ENCODE data around the gene SLC22A5. TPM values are rescaled to one million over a fixed set of nuclear protein-coding genes. Genes with fewer than 3 reads are reported as not detected.

The SLC22A5 gene
- total RNA-seq, 4 donors from 2014 or later: 25.6 to 152 (median 110) TPM

- Histone ChIP-seq H3K4me3 (no peak overlapping the region), H3K4me1 (peaks cover 11 to 31% (median 17%) of the 10 kb centered on the region in 4 donors), H3K9me3 (no peaks in the 10 kb centered on the region), H3K27me3 (no peaks in the 10 kb centered on the region), H3K27ac (peak overlapping the region; percentile 35 to 90 (median 68)), H3K36me3 (peaks cover 0 to 20% (median 0%) of the 10 kb centered on the region in 3 donors)
- no peak for DNase-seq
- TF ChIP-seq CTCF (IDR thresholded peaks at IDR 0.05): no peak
- no peak for TF ChIP-seq POLR2A (IDR thresholded peaks at IDR 0.05)
Observed at GRCh38 chr5:132389051-132389331, 19.5 kb downstream of the SLC22A5 start.

GRCh38 chr5:132389585-132390286, 20.2 kb downstream of the SLC22A5 start:
- TF ChIP-seq POLR2A (IDR thresholded peaks at IDR 0.05): no peak
- no peak for TF ChIP-seq CTCF (IDR thresholded peaks at IDR 0.05)
- H3K9me3 ChIP-seq: no peaks in the 10 kb centered on the region
- H3K36me3 ChIP-seq: peaks cover 0 to 28% (median 0%) of the 10 kb centered on the region in 3 donors
- H3K27ac ChIP-seq: peak overlapping the region in 3 of 4 donors; percentile 35 to 90 (median 89)
- no peaks in the 10 kb centered on the region for H3K27me3 ChIP-seq
- no peak overlapping the region for H3K4me3 ChIP-seq
- H3K4me1 ChIP-seq: peaks cover 11 to 31% (median 17%) of the 10 kb centered on the region in 4 donors
- peak in 1 of 3 donors; percentile 76 for DNase-seq

- Histone ChIP-seq H3K4me1 (peaks cover 7 to 22% (median 14%) of the 10 kb centered on the region in 4 donors), H3K27ac (no peak overlapping the region), H3K36me3 (peaks cover 0 to 36% (median 0%) of the 10 kb centered on the region in 3 donors), H3K4me3 (no peak overlapping the region), H3K27me3 (no peaks in the 10 kb centered on the region), H3K9me3 (no peaks in the 10 kb centered on the region)
- DNase-seq: peak in 1 of 3 donors; percentile 35
- TF ChIP-seq POLR2A (IDR thresholded peaks at IDR 0.05) (no peak), CTCF (IDR thresholded peaks at IDR 0.05) (no peak)
Observed at GRCh38 chr5:132391247-132391646, 21.7 kb downstream of the SLC22A5 start.

GRCh38 chr5:132391870-132392269, 22.4 kb downstream of the SLC22A5 start:
- Histone ChIP-seq H3K27me3 (no peaks in the 10 kb centered on the region), H3K4me3 (no peak overlapping the region), H3K4me1 (peaks cover under 1 to 16% (median 11%) of the 10 kb centered on the region in 4 donors), H3K9me3 (no peaks in the 10 kb centered on the region), H3K27ac (no peak overlapping the region), H3K36me3 (peaks cover 0 to 40% (median 0%) of the 10 kb centered on the region in 3 donors)
- no peak for TF ChIP-seq CTCF (IDR thresholded peaks at IDR 0.05)
- TF ChIP-seq POLR2A (IDR thresholded peaks at IDR 0.05): no peak
- no peak for DNase-seq

GRCh38 chr5:132392411-132392810, 22.9 kb downstream of the SLC22A5 start:
- H3K27ac ChIP-seq: no peak overlapping the region
- peaks cover 0 to 40% (median 0%) of the 10 kb centered on the region in 3 donors for H3K36me3 ChIP-seq
- no peak overlapping the region for H3K4me3 ChIP-seq
- DNase-seq: peak in 1 of 3 donors; percentile 36
- peaks cover 0 to 11% (median 7%) of the 10 kb centered on the region in 4 donors for H3K4me1 ChIP-seq
- no peaks in the 10 kb centered on the region for H3K9me3 ChIP-seq
- H3K27me3 ChIP-seq: no peaks in the 10 kb centered on the region
- no peak for TF ChIP-seq CTCF (IDR thresholded peaks at IDR 0.05)

All from Peyer's patch (tissue), 4 donors.